ENCODE results near the gene RPEL1.
A peak's percentile ranks its signal among the peaks of the same experiment; 100 is the strongest.
"Not testable (repeated sequence)": the region's sequence is repeated elsewhere in the genome, so short reads cannot be mapped to it uniquely, and the experiment has no call there.

RPEL1 gene

DNA sequence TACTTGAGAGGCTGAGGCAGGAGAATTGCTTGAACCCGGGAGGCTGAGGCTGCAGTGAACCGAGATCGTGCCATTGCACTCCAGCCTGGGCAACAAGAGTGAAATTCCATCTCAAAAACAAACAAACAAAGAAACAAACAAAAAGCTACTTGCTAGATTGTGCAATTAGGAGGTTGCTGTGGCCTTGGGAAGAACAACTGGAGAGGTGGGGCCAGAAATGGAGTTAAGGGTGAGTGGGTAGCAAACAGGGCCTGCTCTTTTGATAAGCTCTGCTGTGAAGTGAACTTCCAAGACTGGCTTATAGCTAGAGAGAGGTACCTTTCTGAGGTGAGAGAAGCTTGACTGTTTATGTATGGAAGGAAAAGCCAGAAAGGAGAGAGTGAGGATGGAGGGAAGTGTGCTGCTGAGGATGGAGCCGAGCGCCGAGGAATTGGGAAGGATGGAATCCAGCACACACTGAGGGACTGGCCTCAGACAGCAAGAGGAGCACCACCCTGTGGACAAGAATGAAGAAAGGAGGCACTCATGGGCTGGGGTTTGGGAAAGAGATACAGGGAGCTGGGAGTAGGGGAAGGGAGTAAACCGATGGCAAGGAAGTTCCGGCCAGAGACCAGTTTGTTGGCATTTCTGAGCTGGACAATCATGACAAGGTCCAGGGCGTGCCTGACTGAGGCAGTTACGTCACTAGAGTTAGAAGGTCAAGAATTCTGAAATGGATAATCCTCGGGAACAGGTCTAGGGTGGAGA, 7.0 kb upstream of the RPEL1 start:
- DNase-seq, result no peak

DNA sequence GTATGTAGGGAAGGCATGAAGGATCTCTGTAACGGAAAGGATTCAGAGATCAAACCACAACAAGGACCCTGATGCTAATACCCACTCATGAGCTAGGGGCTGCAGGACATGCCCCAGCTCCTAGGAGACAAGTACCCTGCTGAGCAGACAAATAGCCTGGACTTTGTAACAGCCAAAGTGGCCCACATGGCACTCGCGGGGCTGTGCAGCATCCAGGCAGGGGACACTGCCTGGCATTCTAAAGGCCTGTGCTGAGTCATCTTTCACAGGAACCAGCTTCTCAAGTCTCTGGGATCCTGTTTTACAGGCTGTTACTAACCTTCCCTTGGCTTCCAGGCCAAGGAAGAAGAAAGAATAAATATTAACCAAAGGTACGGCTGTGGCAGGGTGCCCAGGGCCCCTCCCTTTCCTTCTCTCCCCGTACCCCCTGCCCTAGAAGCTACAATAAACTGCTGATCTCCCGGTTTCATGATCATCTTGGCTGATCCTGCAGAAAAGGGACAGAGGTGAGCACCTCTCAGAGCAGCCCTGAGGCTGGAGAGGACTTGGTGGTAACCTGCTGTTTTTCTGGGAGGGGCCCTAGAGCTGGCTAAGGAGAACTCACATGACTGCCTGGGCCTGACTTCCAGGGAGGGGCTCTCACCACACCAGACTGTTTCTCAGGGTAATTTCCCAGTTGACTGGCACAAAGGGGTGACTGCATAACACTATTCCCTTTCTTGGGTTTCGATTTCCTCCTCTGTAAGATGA, 4.2 kb upstream of the RPEL1 start:
- peak; percentile 56 for DNase-seq

GRCh38 chr10:103244666-103245271, 918 bp upstream of the RPEL1 start:
- DNase-seq, result peak; percentile 36

- DNase-seq, result no peak
Measured at GRCh38 chr10:103246324-103246723, 637 bp downstream of the RPEL1 start.

GRCh38 chr10:103254113-103254512, 8.4 kb downstream of the RPEL1 start:
- no peak for DNase-seq

DNA sequence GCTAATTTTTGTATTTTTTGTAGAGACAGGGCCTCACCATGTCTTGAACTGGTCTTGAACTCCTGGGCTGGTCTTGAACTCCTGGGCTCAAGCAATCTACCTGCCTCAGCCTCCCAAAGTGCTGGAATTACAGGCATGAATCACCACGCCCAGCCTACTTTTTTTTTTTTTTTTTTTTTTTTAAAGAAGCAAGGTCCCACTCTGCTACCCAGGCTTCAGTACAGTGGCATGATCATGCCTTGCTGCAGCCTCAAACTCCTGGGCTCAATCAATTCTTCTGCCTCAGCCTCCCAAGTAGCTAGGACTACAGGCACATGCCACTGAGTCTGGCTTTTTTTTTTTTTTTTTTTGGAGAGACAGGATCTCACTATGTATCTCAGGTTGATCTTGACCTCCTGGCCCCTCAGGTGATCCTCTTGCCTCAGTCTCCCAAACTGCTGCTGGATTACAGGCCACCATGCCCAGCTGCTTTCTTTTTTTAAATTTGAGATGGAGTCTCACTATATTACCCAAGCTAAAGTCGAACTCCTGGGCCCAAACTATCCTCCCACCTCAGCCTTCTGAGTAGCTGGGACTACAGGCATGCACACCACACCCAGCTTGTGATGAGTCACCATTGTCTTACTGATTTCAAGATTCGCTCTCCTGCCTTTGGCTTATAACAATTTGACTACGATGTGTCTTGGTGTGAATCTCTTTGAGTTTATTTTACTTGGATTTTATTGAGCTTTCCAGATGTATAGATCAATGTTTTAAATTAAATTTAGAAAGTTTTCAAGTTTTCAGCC, 9.0 kb downstream of the RPEL1 start:
- no peak for DNase-seq

DNA sequence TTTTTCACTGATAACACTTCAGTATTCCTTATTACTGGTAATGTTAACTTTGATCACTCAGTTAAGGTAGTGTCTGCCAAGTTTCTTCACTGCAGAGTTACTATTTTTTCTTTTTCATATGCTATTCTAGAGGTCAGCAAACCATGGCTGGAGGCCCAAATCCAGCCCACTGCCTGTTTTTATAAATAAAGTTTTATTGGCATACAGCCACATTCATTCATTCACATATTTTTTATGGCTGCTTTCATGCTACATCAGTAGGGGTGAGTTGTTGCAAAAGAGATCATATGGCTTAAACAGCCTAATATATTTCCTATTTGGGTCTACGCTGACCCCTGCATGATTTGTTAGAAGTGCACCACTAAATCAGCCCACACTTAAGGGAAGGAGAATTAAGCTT, 10.9 kb downstream of the RPEL1 start:
- no peak for DNase-seq

DNA sequence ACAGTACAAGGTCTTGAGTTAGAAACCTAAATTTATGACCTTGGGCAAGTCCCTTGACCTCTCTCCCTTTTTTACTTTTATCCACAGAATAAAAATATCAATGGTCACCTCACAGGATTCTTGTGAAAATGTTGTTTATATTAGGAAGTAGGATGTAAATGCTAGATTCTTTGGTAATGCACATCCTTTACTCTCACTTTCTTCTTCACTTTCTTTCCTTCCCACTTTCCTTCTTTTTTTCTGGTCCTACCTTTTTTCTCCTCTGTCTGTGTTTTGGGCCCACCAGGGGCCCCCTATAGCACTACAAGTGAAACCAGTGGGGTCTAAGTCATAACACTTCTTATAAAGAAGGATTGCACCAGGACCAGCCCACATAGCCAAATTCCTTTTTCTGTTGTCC, 12.1 kb downstream of the RPEL1 start:
- DNase-seq, result no peak

DNA sequence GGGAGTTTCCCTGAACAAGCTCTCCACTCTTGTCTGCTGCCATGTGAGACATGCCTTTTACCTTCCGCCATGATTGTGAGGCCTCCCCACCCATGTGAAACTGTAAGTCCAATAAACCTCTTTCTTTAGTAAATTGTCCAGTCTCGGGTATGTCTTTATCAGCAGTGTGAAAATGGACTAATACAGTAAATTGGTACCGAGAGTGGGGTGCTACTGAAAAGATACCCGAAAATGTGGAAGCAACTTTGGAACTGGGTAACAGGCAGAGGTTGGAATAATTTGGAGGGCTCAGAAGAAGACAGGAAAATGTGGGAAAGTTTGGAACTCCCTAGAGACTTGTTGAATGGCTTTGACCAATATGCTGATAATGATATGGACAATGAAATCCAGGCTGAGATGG, 13.2 kb downstream of the RPEL1 start:
- DNase-seq, result not testable (repeated sequence)

DNA sequence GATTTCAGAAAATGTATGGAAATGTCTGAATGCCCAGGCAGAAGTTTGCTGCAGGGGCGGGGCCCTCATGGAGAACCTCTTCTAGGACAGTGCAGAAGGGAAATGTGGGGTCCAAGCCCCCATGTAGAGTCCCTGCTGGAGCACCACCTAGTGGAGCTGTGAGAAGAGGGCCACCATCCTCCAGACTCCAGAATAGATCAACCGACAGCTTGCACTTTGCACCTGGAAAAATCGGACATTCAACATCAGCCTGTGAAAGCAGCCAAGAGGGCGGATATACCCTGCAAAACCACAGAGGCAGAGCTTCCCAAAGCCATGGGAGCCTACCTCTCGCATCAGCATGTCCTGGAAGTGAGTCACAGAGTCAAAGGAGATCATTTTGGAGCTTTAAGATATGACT, 14.3 kb downstream of the RPEL1 start:
- no peak for DNase-seq

DNA sequence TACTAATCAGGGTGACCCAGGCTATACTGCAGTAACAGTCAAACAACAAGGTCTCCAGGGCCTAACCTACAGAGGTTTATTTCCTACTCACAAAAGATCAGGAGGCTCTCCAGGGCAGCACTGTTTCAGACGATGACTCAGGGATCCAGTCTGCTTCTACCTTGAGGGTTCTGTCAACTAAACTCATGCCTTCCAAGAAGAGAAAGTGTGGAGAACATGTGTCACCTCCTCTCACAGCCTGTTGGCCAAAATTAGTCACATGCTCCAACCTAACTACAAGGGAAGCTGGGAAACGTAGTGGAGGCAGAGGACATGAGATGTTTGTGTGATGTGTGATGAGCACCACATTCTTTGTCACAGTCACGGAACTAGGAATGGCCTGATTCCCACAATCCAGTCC, 16.5 kb downstream of the RPEL1 start:
- DNase-seq, result no peak

- DNase-seq, result no peak
Measured at GRCh38 chr10:103265717-103266329, 20.1 kb downstream of the RPEL1 start.

GRCh38 chr10:103273041-103273441, 27.4 kb downstream of the RPEL1 start:
- no peak for DNase-seq

DNA sequence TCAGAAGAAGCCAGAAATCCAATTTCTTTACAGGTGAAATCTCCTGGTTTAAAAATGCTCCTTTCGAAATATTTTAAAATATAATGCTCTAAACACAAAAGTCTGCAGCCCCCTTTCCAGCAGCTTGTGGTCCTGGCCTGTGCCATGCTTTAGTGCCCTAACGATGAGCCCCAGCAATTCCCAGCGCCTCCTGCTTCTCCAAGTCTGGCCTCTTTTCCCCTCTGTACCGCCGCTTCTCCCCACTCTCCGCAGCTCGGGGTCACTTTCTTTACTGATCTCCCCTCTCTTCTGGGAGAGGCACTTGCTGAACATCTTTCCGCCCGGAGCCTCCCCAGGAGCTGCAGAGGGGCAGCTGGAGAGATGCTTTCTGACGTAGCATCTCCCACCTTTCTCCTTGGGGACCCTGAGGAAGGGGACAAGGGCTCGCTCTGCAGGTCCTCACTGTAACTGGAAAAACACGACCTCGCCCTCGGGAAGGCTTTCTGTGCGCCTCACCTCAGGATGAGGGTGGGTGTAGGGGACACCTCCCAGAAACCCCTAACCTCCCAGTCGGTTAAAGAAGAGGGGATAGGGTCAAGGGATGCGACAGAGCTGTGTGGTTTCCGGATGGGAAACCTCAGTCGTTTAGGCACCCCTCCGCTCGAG, 30.7 kb downstream of the RPEL1 start:
- DNase-seq, result no peak

- DNase-seq, result no peak
Measured at GRCh38 chr10:103276896-103277712, 31.4 kb downstream of the RPEL1 start, which contains the start of gene INA. INA (plus strand) TSS chr10:103277138; CDS start chr10:103277212, 74 bp downstream.

- no peak for DNase-seq
Measured at GRCh38 chr10:103277713-103278536, 32.2 kb downstream of the RPEL1 start.

- DNase-seq, result no peak
Measured at GRCh38 chr10:103278537-103278823, 32.8 kb downstream of the RPEL1 start.

DNA sequence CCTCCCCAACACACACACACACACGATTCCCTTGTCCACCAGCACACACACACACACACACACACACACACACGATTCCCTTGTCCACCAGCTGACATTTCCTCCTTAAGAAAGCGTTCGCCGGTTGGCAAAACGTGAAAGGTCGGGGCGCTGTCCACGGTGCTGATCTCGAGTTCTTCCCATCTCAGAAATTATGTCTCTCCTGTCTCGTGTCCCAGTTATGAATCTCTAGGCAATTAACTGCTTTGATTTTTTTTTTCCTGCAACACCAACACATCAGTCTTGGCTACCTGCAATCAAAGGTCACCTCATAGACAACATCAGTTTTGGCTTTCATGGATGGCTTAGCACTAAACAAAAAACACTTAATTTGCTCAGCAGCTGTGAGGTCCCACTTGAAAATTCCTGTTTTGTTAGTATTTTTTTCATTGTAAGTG, 33.2 kb downstream of the RPEL1 start:
- no peak for DNase-seq

GRCh38 chr10:103280031-103280430, 34.3 kb downstream of the RPEL1 start:
- DNase-seq, result no peak

- no peak for DNase-seq
Measured at GRCh38 chr10:103280506-103280905, 34.8 kb downstream of the RPEL1 start.

DNA sequence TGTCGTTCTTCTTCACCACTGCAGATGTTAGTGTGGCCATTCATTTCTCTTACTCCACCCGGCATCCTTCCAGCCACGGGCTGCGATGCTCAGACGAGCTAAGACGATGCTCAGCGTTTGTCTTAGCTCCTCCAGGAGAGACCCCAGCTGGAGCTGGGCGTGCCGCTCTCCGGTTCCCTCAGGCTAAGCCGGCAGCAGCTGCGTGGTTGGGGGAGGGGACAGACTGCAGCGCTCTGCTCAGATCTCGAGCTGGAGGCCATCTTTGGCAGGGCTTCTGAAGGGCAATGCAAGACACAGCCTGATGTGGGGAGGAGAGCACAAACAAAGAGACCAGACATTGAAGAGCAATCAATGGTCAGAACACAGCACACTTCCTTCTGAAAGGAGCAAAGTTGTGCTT, 36.1 kb downstream of the RPEL1 start:
- no peak for DNase-seq
